Heart right ventricle (tissue), 16 donors: ENCODE data around the gene NOP16. TPM values are rescaled to one million over a fixed set of nuclear protein-coding genes. Genes with fewer than 3 reads are reported as not detected.

Experiments used
- ATAC-seq, 8 donors: fragments of 200-7000 bp; cut with Tn5 transposase; one replicate each; pipeline ENCODE4 v1.9.1; 2020; ENCODE audit warnings: mild to moderate bottlenecking in 8 of 8, moderate library complexity in 8 of 8, moderate number of reproducible peaks in 1 of 8
- DNase-seq, 2 donors: peaks; one replicate each; pipeline ENCODE4 v3.0.0-alpha.2; 2020
- H3K27ac ChIP-seq, 10 donors: fragments of 200-600 bp; sonication (generic) in 2 of 10; one replicate each; pipeline versions ENCODE4 v1.5.0 to v1.8.0; 2020 to 2022; ENCODE audit warnings: mild to moderate bottlenecking in 3 of 10
- H3K27me3 ChIP-seq, 7 donors: fragments of 200-600 bp; one replicate each; pipeline ENCODE4 v1.8.0; 2021 to 2022; ENCODE audit warnings: mild to moderate bottlenecking in 2 of 7
- H3K36me3 ChIP-seq, 9 donors: fragments of 200-600 bp; sonication (generic) in 1 of 9; one replicate each; pipeline versions ENCODE4 v1.5.0 to v1.8.0; 2020 to 2022; ENCODE audit warnings: mild to moderate bottlenecking in 2 of 9
- H3K4me1 ChIP-seq, 9 donors: fragments of 200-600 bp; sonication (generic) in 1 of 9; one replicate each; pipeline versions ENCODE4 v1.5.0 to v1.8.0; 2020 to 2022; ENCODE audit warnings: mild to moderate bottlenecking in 4 of 9
- H3K4me3 ChIP-seq, 10 donors: fragments of 200-600 bp; sonication (generic) in 2 of 10; one replicate each; pipeline versions ENCODE4 v1.5.0 to v1.8.0; 2020 to 2022; ENCODE audit warnings: mild to moderate bottlenecking in 7 of 10, moderate library complexity in 2 of 10
- H3K9me3 ChIP-seq, 11 donors: fragments of 200-600 bp in 10 of 11; sonication (generic) in 2 of 11; one replicate each; pipeline versions ENCODE4 v1.5.0 to v1.8.0; 2013 to 2022; ENCODE audit warnings: mild to moderate bottlenecking in 2 of 11, control low read depth in 1 of 11, moderate library complexity in 1 of 11
- WGBS, 2 donors: extraction: QIAGEN DNeasy Blood & Tissue Kit; methylation state at CpG; one replicate each; pipeline ENCODE4 v1.1.7; 2013; ENCODE audit warnings: inconsistent platforms in 1 of 2; 5-methylcytosine and 5-hydroxymethylcytosine counted together
- intact Hi-C, 10 donors: fragments of 100-400 bp; cut with DNase I; formaldehyde crosslinking; loops; one replicate each; pipeline versions ENCODE4 v1.11.1 to v1.14.2; 2022
- polyA plus RNA-seq, 2 donors: library from polyadenylated mRNA; stranded (reverse); fragments of 200-250 nt; gene quantifications; one replicate each; pipeline ENCODE4 v1.2.3, GENCODE V29; 2013
- total RNA-seq, 10 donors: library from RNA; stranded (reverse); fragmentation: NEBNext Ultra II Directional in 3 of 10; extraction: Animal tissue kit (Norgen Biotek cat#: 25700) in 3 of 10; gene quantifications; one replicate each; pipeline versions ENCODE4 v1.2.1 to v1.2.4, GENCODE V29; 2021 to 2023
- TF ChIP-seq, protein P1 (sequence below), 9 donors: fragments of 200-600 bp; sonication (generic) in 2 of 9; IDR thresholded peaks; one replicate each; pipeline versions ENCODE4 v1.5.0 to v1.8.0; 2021 to 2022; ENCODE audit warnings: antibody characterized with exemption in 9 of 9, mild to moderate bottlenecking in 5 of 9, moderate library complexity in 1 of 9
- donor health status: Arrhythmogenic right ventricular cardiomyopathy.
- donor health status: ischemic (EF 13 %, LVEDD 7.1; RV severe dilation, severe dysfunction).
- donor health status: healthy with polysubstance abuse.
- donor health status: DM: no; HTN: yes; CAD: no.
- donor health status: DM: no; HTN: no; CAD: no.
- donor health status: ischemic (EF 25% LVEDD 6.9; RV normal size, moderate dysfunction).
- donor health status: ischemic (EF 25% LVEDD 5.7; RV mildly dilated, moderate dysfunction).
- donor health status: healthy.
- donor health status: DM: yes; HTN: yes; CAD: no.
- donor health status: Ischemic cardiomyopathy.
- donor health status: ischemic (EF 35%, LVEDD 5.7; RV mildly dilated, moderate dysfunction).
- donor health status: nonischemic (EF 11% LVEDD 7.7; RV severe dilation, severe dysfunction).
- donor health status: DM: yes; HTN: yes; CAD: no.
- donor health status: PGD.
- donor health status: ischemic (EF 29% LVEDD 5.4; RV normal size, mild dysfunction).
- donor health status: nonischemic (EF 23%, LVEDD 6.1; RV moderate dilation, normal function).

The NOP16 gene
- total and polyA plus RNA-seq, 12 donors = 11.3 to 84.0 (median 19.1) TPM

DNA sequence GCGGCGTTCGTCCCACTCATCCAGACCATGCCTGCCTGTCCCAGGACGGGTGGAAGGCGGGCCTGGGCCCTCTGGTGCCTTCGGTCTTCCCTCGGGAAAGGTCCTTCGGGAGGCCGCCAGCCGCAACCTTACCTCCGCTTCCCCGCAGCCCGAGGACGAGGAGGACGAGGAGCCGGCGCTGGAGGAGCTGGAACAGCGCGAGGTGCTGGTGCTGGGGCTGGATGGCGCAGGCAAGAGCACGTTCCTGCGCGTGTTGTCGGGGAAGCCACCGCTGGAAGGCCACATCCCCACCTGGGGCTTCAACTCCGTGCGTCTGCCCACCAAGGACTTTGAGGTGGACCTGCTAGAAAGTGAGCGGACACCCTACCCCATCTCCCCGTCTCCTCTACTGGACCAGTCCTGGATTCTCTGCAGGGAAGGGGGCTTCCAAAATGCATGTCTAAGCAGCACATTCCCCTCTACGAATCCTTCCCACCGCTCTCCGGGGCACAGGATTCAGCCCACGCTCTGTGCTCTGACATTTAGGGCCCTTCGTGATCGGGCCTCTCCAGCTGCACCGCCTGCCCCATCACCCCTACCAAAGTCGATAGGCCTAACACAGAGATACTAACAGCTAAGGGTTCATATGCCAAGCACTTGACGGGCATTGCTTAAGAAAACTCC lies 22.0 kb downstream of the NOP16 start:
- DNase-seq (no peak), ATAC-seq (no peak)
- Histone ChIP-seq H3K4me3 (peak overlapping the region; percentile 40 to 96 (median 82)), H3K27ac (peak overlapping the region; percentile 32 to 90 (median 82)), H3K27me3 (peaks cover 0 to 21% (median 0%) of the 10 kb centered on the region in 7 donors), H3K9me3 (no peaks in the 10 kb centered on the region), H3K4me1 (peaks cover 0 to 37% (median 22%) of the 10 kb centered on the region in 9 donors), H3K36me3 (peaks cover 0 to 40% (median 0%) of the 10 kb centered on the region in 9 donors)
- WGBS, 2 donors = 41 to 47% methylated on average over 38 of the region's 38 CpGs
- TF ChIP-seq, protein P1, sequence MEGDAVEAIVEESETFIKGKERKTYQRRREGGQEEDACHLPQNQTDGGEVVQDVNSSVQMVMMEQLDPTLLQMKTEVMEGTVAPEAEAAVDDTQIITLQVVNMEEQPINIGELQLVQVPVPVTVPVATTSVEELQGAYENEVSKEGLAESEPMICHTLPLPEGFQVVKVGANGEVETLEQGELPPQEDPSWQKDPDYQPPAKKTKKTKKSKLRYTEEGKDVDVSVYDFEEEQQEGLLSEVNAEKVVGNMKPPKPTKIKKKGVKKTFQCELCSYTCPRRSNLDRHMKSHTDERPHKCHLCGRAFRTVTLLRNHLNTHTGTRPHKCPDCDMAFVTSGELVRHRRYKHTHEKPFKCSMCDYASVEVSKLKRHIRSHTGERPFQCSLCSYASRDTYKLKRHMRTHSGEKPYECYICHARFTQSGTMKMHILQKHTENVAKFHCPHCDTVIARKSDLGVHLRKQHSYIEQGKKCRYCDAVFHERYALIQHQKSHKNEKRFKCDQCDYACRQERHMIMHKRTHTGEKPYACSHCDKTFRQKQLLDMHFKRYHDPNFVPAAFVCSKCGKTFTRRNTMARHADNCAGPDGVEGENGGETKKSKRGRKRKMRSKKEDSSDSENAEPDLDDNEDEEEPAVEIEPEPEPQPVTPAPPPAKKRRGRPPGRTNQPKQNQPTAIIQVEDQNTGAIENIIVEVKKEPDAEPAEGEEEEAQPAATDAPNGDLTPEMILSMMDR (IDR thresholded peaks at IDR 0.05) = no peak
- intact Hi-C loops = no loop called here

DNA sequence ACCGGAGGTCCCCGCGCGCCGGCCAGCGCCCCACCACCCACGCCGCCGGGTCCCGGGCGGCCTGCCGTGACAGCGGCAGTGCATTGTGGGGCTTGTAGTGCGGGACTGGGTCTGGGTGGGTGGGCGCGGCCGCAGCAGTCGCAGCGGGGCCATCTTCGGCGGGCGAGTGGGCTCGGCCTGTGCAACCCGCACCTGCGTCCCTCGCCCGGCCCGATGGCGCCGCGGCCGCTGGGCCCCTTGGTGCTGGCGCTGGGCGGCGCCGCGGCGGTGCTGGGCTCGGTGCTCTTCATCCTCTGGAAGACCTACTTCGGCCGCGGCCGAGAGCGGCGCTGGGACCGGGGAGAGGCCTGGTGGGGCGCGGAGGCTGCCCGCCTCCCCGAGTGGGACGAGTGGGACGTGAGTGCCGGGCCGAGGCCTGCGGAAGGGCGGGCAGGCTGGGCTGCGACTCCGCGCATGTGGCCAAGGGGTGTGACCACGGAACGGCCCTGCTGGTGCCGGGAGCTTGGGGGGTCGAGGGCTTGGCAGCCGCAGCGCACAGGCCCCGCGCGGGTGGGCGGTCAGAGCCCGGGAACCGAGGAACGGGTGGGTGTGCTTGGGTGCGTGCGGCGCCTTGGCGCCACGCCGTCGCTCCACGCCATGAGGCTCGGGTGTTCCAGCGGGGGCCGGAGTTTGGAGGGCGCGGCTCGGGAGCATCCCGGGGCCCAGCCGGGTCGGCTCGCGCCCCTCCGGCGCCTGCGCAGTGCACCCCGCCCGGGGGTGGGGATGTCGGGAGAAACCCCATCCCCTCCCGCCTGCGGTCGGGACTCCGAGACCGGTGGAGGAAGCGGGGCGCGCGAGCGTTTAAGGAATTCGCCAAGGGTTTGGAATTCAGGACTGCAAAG lies 22.8 kb downstream of the NOP16 start, which contains the start of gene ARL10:
Gene ARL10, plus strand, starts transcription at position 137 of the 881 bp plus-strand sequence. Its CDS starts 77 bp downstream, at position 214.
- Histone ChIP-seq H3K27ac (peak within 1 kb of the TSS; percentile 32 to 90 (median 82)), H3K36me3 (peaks cover 0 to 32% (median 0%) of the 10 kb centered on the region in 9 donors), H3K4me1 (peaks cover 0 to 37% (median 23%) of the 10 kb centered on the region in 9 donors), H3K27me3 (peaks cover 0 to 21% (median 0%) of the 10 kb centered on the region in 7 donors), H3K4me3 (peak within 1 kb of the TSS; percentile 40 to 96 (median 82)), H3K9me3 (no peaks in the 10 kb centered on the region)
- ATAC-seq (peak in 7 of 8 donors; percentile 10 to 61 (median 36)), DNase-seq (peak; percentile 41 to 59)
- TF ChIP-seq, protein P1 (IDR thresholded peaks at IDR 0.05) = no peak
- 0 to 1% methylated on average over 77 to 108 of the region's 108 CpGs for WGBS, 2 donors
- intact Hi-C loops = no loop called here

- Histone ChIP-seq H3K27me3 (peaks cover 0 to 21% (median 0%) of the 10 kb centered on the region in 7 donors), H3K4me1 (peaks cover 0 to 37% (median 23%) of the 10 kb centered on the region in 9 donors), H3K36me3 (peaks cover 0 to 26% (median 0%) of the 10 kb centered on the region in 9 donors), H3K27ac (peak overlapping the region; percentile 32 to 90 (median 82)), H3K4me3 (peak overlapping the region; percentile 40 to 96 (median 82)), H3K9me3 (no peaks in the 10 kb centered on the region)
- DNase-seq (no peak), ATAC-seq (no peak)
- WGBS, 2 donors = 27 to 30% methylated on average over 27 to 28 of the region's 28 CpGs
- intact Hi-C loops = loop anchor here in 2 of 10 donors (5.0 kb wide), 3 partner anchors 37 to 82 kb away; partner anchors contain the start of genes CLTB (in 1 of the 2) and FAF2 (in 1 of the 2)
- TF ChIP-seq, protein P1 (IDR thresholded peaks at IDR 0.05) = no peak
Observed at GRCh38 chr5:176364765-176365350, 23.5 kb downstream of the NOP16 start.

GRCh38 chr5:176362233-176362490 lies 26.2 kb downstream of the NOP16 start:
- intact Hi-C loops = loop anchor here in 2 of 10 donors (5.0 kb wide), 3 partner anchors 40 to 85 kb away; partner anchors contain the start of genes CLTB (in 1 of the 2) and FAF2 (in 1 of the 2)
- ATAC-seq = no peak
- WGBS, 2 donors = 73 to 74% methylated on average over 8 of the region's 8 CpGs
- Histone ChIP-seq H3K27ac (peak overlapping the region in 9 of 10 donors; percentile 60 to 94 (median 86)), H3K27me3 (peaks cover 0 to 21% (median 0%) of the 10 kb centered on the region in 7 donors), H3K9me3 (no peaks in the 10 kb centered on the region), H3K36me3 (peaks cover 0 to 27% (median 3%) of the 10 kb centered on the region in 9 donors), H3K4me1 (peaks cover 0 to 39% (median 28%) of the 10 kb centered on the region in 9 donors), H3K4me3 (peak overlapping the region; percentile 58 to 100 (median 95))
- TF ChIP-seq, protein P1 (IDR thresholded peaks at IDR 0.05) = no peak
- DNase-seq = no peak
